ENCODE results near the gene SGO1. TPM values are rescaled to one million over a fixed set of nuclear protein-coding genes. Genes with fewer than 3 reads are reported as not detected.

Gene SGO1
- polyA plus RNA-seq, 1 donor (not counting 4 experiments of a cell fraction or from before 2014, with no cell fraction given): 3.4 TPM

DNA sequence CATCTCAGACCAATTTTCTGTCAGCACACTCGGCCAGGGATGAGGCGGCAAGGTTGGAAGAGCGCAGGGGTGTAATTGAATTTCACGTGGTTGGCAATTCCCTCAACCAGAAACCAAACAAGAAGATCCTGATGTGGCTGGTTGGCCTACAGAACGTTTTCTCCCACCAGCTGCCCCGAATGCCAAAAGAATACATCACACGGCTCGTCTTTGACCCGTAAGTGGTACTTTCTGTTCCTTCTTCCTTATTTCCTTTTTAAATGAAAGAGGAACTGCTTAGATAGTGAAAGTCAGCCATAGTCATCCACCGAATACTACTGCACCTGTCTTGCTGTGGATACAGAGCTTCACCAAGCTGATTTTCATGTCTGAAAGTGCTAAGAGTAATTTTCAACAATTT lies 60.1 kb downstream of the SGO1 start:
- H2AFZ ChIP-seq (ENCODE audit: control insufficient read depth, low read length): no peak overlapping the region
- dilution Hi-C loops (cut with MboI; ENCODE audit: extremely low pct_ligation_motif_present, low sequenced_read_pairs): no loop called here
- no peak overlapping the region for H3K4me3 ChIP-seq (ENCODE audit: control insufficient read depth in 2 of 3, extremely low read depth in 1 of 3, insufficient read depth in 2 of 3, low read depth in 1 of 3, low read length in 3 of 3)
- H3K27ac ChIP-seq (ENCODE audit: control insufficient read depth, insufficient read depth, low read length): no peak overlapping the region
- no peaks in the 10 kb centered on the region for H3K9me3 ChIP-seq (ENCODE audit: control insufficient read depth, low read depth, low read length)
- H3K4me2 ChIP-seq (ENCODE audit: control insufficient read depth, extremely low read depth, insufficient read depth, low read depth, low read length): no peak overlapping the region
- H3K9me1 ChIP-seq (ENCODE audit: control insufficient read depth, extremely low read depth, insufficient read depth, low read length): no peaks in the 10 kb centered on the region
- H3K4me1 ChIP-seq (ENCODE audit: control insufficient read depth, extremely low read depth, insufficient read depth, low read length): no peaks in the 10 kb centered on the region
- H3K79me2 ChIP-seq (ENCODE audit: control insufficient read depth, insufficient read depth, low read length): no peaks in the 10 kb centered on the region
- DNase-seq (ENCODE audit: low read depth, low spot score) (no peak), FAIRE-seq (no peak)
- H3K27me3 ChIP-seq (ENCODE audit: control insufficient read depth, extremely low read depth, insufficient read depth, low read length): no peaks in the 10 kb centered on the region
- H3K9ac ChIP-seq (ENCODE audit: control insufficient read depth, extremely low read depth, insufficient read depth, low read length): no peak overlapping the region
- TF ChIP-seq, protein P1, sequence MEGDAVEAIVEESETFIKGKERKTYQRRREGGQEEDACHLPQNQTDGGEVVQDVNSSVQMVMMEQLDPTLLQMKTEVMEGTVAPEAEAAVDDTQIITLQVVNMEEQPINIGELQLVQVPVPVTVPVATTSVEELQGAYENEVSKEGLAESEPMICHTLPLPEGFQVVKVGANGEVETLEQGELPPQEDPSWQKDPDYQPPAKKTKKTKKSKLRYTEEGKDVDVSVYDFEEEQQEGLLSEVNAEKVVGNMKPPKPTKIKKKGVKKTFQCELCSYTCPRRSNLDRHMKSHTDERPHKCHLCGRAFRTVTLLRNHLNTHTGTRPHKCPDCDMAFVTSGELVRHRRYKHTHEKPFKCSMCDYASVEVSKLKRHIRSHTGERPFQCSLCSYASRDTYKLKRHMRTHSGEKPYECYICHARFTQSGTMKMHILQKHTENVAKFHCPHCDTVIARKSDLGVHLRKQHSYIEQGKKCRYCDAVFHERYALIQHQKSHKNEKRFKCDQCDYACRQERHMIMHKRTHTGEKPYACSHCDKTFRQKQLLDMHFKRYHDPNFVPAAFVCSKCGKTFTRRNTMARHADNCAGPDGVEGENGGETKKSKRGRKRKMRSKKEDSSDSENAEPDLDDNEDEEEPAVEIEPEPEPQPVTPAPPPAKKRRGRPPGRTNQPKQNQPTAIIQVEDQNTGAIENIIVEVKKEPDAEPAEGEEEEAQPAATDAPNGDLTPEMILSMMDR (optimal IDR thresholded peaks at IDR 0.05 in 1 of 3, IDR thresholded peaks at IDR 0.05 in 1 of 3, conservative IDR thresholded peaks at IDR 0.05 in 1 of 3; ENCODE audit: extremely low read depth in 1 of 3, insufficient read depth in 2 of 3, low read length in 3 of 3): no peak
- TF ChIP-seq EZH2 (IDR thresholded peaks at IDR 0.05; ENCODE audit: low read length): no peak
- no peaks in the 10 kb centered on the region for H3K36me3 ChIP-seq (ENCODE audit: control insufficient read depth in 2 of 2, extremely low read depth in 1 of 2, insufficient read depth in 2 of 2, low read length in 2 of 2)
- no peaks in the 10 kb centered on the region for H4K20me1 ChIP-seq (ENCODE audit: control insufficient read depth, extremely low read depth, insufficient read depth, low read length)

DNA sequence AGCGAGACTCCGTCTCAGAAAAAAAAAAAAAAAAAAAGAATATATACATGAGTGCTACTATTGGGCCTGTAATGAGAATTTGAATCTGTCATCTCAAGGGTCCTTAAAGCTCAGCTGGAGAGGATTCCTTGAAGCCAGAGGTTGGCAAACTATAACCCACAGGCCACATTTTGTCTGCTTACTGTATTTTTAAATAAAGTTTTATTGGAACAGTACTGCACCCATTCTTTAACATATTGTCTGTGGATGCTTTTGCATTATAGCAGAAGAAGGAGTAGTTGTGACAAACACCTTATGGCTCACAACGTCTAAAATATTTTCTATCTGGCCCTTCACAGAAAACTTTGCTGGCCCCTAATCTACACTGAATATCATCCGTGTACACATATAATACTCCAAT lies 60.7 kb downstream of the SGO1 start:
- H3K9me1 ChIP-seq (ENCODE audit: control insufficient read depth, extremely low read depth, insufficient read depth, low read length): no peaks in the 10 kb centered on the region
- H4K20me1 ChIP-seq (ENCODE audit: control insufficient read depth, extremely low read depth, insufficient read depth, low read length): no peaks in the 10 kb centered on the region
- H3K79me2 ChIP-seq (ENCODE audit: control insufficient read depth, insufficient read depth, low read length): no peaks in the 10 kb centered on the region
- dilution Hi-C loops (cut with MboI; ENCODE audit: extremely low pct_ligation_motif_present, low sequenced_read_pairs): no loop called here
- no peak overlapping the region for H3K9ac ChIP-seq (ENCODE audit: control insufficient read depth, extremely low read depth, insufficient read depth, low read length)
- FAIRE-seq: no peak
- no peak overlapping the region for H3K4me3 ChIP-seq (ENCODE audit: control insufficient read depth in 2 of 3, extremely low read depth in 1 of 3, insufficient read depth in 2 of 3, low read depth in 1 of 3, low read length in 3 of 3)
- no peak overlapping the region for H3K27ac ChIP-seq (ENCODE audit: control insufficient read depth, insufficient read depth, low read length)
- H3K36me3 ChIP-seq (ENCODE audit: control insufficient read depth in 2 of 2, extremely low read depth in 1 of 2, insufficient read depth in 2 of 2, low read length in 2 of 2): no peaks in the 10 kb centered on the region
- no peaks in the 10 kb centered on the region for H3K4me1 ChIP-seq (ENCODE audit: control insufficient read depth, extremely low read depth, insufficient read depth, low read length)
- no peaks in the 10 kb centered on the region for H3K9me3 ChIP-seq (ENCODE audit: control insufficient read depth, low read depth, low read length)
- no peaks in the 10 kb centered on the region for H3K27me3 ChIP-seq (ENCODE audit: control insufficient read depth, extremely low read depth, insufficient read depth, low read length)
- TF ChIP-seq EZH2 (IDR thresholded peaks at IDR 0.05; ENCODE audit: low read length): no peak
- TF ChIP-seq, protein P1 (optimal IDR thresholded peaks at IDR 0.05 in 1 of 3, IDR thresholded peaks at IDR 0.05 in 1 of 3, conservative IDR thresholded peaks at IDR 0.05 in 1 of 3; ENCODE audit: extremely low read depth in 1 of 3, insufficient read depth in 2 of 3, low read length in 3 of 3): no peak
- no peak overlapping the region for H2AFZ ChIP-seq (ENCODE audit: control insufficient read depth, low read length)
- no peak for DNase-seq (ENCODE audit: low read depth, low spot score)
- H3K4me2 ChIP-seq (ENCODE audit: control insufficient read depth, extremely low read depth, insufficient read depth, low read depth, low read length): no peak overlapping the region

All from keratinocyte (primary cell).